Astrocyte (in vitro differentiated cells and primary cell): ENCODE measurements around the gene PLXNB2. TPM values are rescaled to one million over a fixed set of nuclear protein-coding genes. Genes with fewer than 3 reads are reported as not detected.

Experiments
- DNase-seq: peaks from one replicate; pipeline ENCODE4 v3.0.0-alpha.2; 2010; ENCODE audit warnings: low read depth
- FAIRE-seq: peaks from 2 replicates; lab custom pipeline; 2011; peaks lifted over from hg19 to GRCh38; lab: Jason Lieb, UNC
- H2AFZ ChIP-seq: 2 replicates; pipeline ENCODE4 v1.6.0; 2012; ENCODE audit warnings: low read depth, low read length, inconsistent platforms
- H3K27ac ChIP-seq: 2 replicates; pipeline ENCODE4 v1.5.1; 2011; ENCODE audit warnings: low read depth, low read length, inconsistent platforms
- H3K27me3 ChIP-seq: 2 replicates; pipeline ENCODE4 v1.6.0; 2011; ENCODE audit warnings: low read length, inconsistent platforms; ENCODE audit not compliant: insufficient read depth
- H3K36me3 ChIP-seq: 2 replicates; pipeline ENCODE4 v1.5.1; 2011; ENCODE audit warnings: low read length, inconsistent platforms; ENCODE audit not compliant: insufficient read depth
- H3K4me1 ChIP-seq: 2 replicates; pipeline ENCODE4 v1.5.1; 2011; ENCODE audit warnings: low read length, inconsistent platforms; ENCODE audit not compliant: insufficient read depth
- H3K4me2 ChIP-seq: 2 replicates; pipeline ENCODE4 v1.6.0; 2012; ENCODE audit warnings: low read length, inconsistent platforms
- H3K4me3 ChIP-seq: 2 replicates; pipeline ENCODE4 v1.5.1; 2011; ENCODE audit warnings: low read depth, mild to moderate bottlenecking, low read length, inconsistent platforms; ENCODE audit not compliant: insufficient read depth
- H3K79me2 ChIP-seq: 2 replicates; pipeline ENCODE4 v1.6.0; 2012; ENCODE audit warnings: mild to moderate bottlenecking, low read length, inconsistent platforms; ENCODE audit not compliant: insufficient read depth
- H3K9ac ChIP-seq: 2 replicates; pipeline ENCODE4 v1.6.0; 2012; ENCODE audit warnings: mild to moderate bottlenecking, low read length, inconsistent platforms
- H3K9me3 ChIP-seq: 2 replicates; pipeline ENCODE4 v1.5.1; 2012; ENCODE audit warnings: low read depth, mild to moderate bottlenecking, low read length, inconsistent platforms; ENCODE audit not compliant: insufficient read depth
- H4K20me1 ChIP-seq: 2 replicates; pipeline ENCODE4 v1.6.0; 2012; ENCODE audit warnings: low read length, inconsistent platforms; ENCODE audit not compliant: insufficient read depth
- H3K27ac Mint-ChIP-seq: one replicate; pipeline ENCODE4 v1.8.0; 2021; ENCODE audit warnings: mild to moderate bottlenecking, mixed read lengths; ENCODE audit not compliant: unreplicated experiment
- H3K27me3 Mint-ChIP-seq: one replicate; pipeline ENCODE4 v1.8.0; 2021; ENCODE audit warnings: low read depth, mixed read lengths; ENCODE audit not compliant: unreplicated experiment
- H3K36me3 Mint-ChIP-seq: one replicate; pipeline ENCODE4 v1.8.0; 2021; ENCODE audit warnings: low read depth, mixed read lengths; ENCODE audit not compliant: unreplicated experiment
- H3K4me1 Mint-ChIP-seq: one replicate; pipeline ENCODE4 v1.8.0; 2021; ENCODE audit warnings: low read depth, mixed read lengths; ENCODE audit not compliant: unreplicated experiment
- H3K4me3 Mint-ChIP-seq: one replicate; pipeline ENCODE4 v1.8.0; 2021; ENCODE audit warnings: mild to moderate bottlenecking, moderate library complexity, mixed read lengths; ENCODE audit not compliant: unreplicated experiment
- H3K9me3 Mint-ChIP-seq: one replicate; pipeline ENCODE4 v1.8.0; 2021; ENCODE audit warnings: mild to moderate bottlenecking, mixed read lengths; ENCODE audit not compliant: unreplicated experiment
- EZH2 ChIP-seq: IDR thresholded peaks from 2 replicates; pipeline ENCODE4 v1.6.1; 2012; ENCODE audit warnings: mild to moderate bottlenecking, low read length, inconsistent platforms; ENCODE audit not compliant: insufficient read depth
- total RNA-seq: library from RNA; stranded (reverse); gene quantifications from 2 replicates; pipeline ENCODE4 v1.2.1, GENCODE V29; 2021
- TF ChIP-seq, protein P1 (sequence below): IDR thresholded peaks from 2 replicates; pipeline ENCODE4 v1.5.1; 2011; ENCODE audit warnings: low read depth, mild to moderate bottlenecking, inconsistent platforms, low read length, moderate library complexity; ENCODE audit not compliant: insufficient read depth

The PLXNB2 gene
- total RNA-seq, 1 donor from 2014 or later, result 327 TPM

DNA sequence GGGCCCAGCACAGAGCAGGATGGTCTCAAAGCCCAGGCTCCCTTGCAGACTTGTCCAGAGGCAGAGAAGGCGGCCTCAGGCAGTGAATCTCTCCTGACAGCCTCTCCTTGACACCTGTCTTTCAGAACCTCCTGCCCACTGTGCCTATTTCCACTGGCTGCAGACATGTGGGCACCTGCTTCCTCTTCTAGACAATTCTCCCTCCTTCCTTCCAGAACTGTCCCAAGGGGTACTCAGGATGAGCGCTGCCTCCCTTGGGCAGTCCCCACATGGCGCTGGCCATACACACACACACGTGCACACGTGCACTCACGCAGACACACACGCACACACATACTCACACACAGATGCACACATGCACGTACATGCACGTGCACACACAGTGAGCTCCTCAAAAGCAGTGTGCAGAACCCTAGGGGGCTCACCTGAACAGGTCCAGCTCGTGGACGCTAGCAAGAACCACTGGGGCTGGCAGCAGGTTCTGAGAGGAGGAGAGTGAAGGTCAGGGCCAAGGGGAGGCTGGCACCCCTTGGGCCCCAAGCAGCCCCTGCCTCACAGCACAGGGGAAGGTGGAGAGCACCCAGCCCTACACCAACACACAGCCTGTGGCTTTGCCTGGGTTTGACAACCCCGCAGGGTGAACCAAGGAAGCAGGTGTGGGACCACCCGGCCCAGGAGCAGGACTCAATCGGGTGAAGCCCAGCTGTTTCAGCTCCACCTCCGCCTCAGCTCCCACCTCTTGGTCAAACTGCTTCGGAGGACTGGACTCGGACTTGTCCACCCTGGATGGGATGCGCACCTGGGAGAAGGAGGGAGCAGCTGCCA, 8.1 kb upstream of the PLXNB2 start:
- Histone ChIP-seq H3K27me3 (no peaks in the 10 kb centered on the region), H3K4me1 (no peaks in the 10 kb centered on the region), H3K27ac (no peak overlapping the region), H3K4me3 (no peak overlapping the region), H3K9me3 (no peaks in the 10 kb centered on the region), H4K20me1 (no peaks in the 10 kb centered on the region), H3K4me2 (no peak overlapping the region), H3K36me3 (no peaks in the 10 kb centered on the region), H2AFZ (no peak overlapping the region), H3K79me2 (no peaks in the 10 kb centered on the region), H3K9ac (no peak overlapping the region)
- Mint-ChIP-seq H3K27ac (no peak overlapping the region), H3K4me1 (peaks cover 3% of the 10 kb centered on the region), H3K9me3 (peaks cover 2% of the 10 kb centered on the region), H3K4me3 (no peak overlapping the region), H3K36me3 (no peaks in the 10 kb centered on the region), H3K27me3 (peaks cover 19% of the 10 kb centered on the region)
- DNase-seq (no peak), FAIRE-seq (no peak)
- TF ChIP-seq, protein P1, sequence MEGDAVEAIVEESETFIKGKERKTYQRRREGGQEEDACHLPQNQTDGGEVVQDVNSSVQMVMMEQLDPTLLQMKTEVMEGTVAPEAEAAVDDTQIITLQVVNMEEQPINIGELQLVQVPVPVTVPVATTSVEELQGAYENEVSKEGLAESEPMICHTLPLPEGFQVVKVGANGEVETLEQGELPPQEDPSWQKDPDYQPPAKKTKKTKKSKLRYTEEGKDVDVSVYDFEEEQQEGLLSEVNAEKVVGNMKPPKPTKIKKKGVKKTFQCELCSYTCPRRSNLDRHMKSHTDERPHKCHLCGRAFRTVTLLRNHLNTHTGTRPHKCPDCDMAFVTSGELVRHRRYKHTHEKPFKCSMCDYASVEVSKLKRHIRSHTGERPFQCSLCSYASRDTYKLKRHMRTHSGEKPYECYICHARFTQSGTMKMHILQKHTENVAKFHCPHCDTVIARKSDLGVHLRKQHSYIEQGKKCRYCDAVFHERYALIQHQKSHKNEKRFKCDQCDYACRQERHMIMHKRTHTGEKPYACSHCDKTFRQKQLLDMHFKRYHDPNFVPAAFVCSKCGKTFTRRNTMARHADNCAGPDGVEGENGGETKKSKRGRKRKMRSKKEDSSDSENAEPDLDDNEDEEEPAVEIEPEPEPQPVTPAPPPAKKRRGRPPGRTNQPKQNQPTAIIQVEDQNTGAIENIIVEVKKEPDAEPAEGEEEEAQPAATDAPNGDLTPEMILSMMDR, result no peak
- TF ChIP-seq EZH2, result no peak

DNA sequence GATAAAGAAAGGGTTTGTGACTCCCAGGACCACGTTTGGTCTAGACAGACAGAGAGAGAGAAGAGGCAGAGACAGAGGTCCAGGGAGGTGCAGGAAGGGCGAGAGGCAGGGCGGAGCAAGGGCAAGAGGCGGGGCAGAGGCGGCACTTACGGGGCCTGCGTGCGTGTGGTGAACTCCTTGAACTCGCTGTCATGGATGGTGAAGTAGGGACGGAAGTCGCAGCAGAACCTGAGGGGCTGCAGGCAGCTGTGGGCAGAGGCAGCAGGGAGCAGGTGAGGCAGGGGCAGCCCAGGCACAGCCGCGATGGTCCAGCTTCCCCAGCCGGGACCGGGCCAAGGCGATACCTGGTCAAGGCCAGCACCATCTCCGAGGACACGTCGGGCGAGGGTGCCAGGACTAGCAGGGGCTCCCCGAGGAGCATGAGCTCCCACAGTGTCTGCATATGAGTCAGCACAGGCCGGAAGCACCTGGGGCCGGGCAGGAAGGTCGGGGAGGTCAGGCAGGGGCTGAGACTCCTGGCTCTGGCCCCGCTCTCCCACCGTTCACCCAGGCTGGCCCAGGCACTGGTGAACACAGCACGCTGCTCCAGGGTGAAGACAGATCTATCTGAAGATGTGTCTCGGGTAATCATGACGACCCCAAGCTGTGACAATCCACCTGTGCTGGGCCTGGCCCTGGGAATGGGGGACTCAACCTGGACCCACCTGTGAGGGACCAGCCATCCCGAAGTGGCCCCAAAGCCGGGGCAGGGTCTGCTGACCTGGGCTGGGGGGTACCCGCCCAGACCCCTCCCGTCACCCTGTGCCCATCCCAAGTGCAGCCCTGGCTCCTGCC, 7.2 kb upstream of the PLXNB2 start:
- H3K4me3 ChIP-seq, result no peak overlapping the region
- H3K27me3 Mint-ChIP-seq, result peaks cover 13% of the 10 kb centered on the region
- H3K4me2 ChIP-seq, result no peak overlapping the region
- H3K9me3 Mint-ChIP-seq, result peaks cover 2% of the 10 kb centered on the region
- FAIRE-seq, result no peak
- no peaks in the 10 kb centered on the region for H3K4me1 ChIP-seq
- no peak overlapping the region for H3K27ac ChIP-seq
- no peaks in the 10 kb centered on the region for H3K9me3 ChIP-seq
- no peaks in the 10 kb centered on the region for H3K27me3 ChIP-seq
- no peaks in the 10 kb centered on the region for H4K20me1 ChIP-seq
- H3K36me3 Mint-ChIP-seq, result peaks cover 2% of the 10 kb centered on the region
- H3K27ac Mint-ChIP-seq, result no peak overlapping the region
- no peak overlapping the region for H2AFZ ChIP-seq
- H3K4me3 Mint-ChIP-seq, result no peak overlapping the region
- no peaks in the 10 kb centered on the region for H3K36me3 ChIP-seq
- peaks cover 5% of the 10 kb centered on the region for H3K4me1 Mint-ChIP-seq
- TF ChIP-seq EZH2, result no peak
- TF ChIP-seq, protein P1, result no peak
- no peak for DNase-seq
- no peaks in the 10 kb centered on the region for H3K79me2 ChIP-seq
- no peak overlapping the region for H3K9ac ChIP-seq
